Measurements from ENCODE around the gene ICAM2.
"Not testable (repeated sequence)": the region's sequence is repeated elsewhere in the genome, so short reads cannot be mapped to it uniquely, and the experiment has no call there.

The ICAM2 gene

DNA sequence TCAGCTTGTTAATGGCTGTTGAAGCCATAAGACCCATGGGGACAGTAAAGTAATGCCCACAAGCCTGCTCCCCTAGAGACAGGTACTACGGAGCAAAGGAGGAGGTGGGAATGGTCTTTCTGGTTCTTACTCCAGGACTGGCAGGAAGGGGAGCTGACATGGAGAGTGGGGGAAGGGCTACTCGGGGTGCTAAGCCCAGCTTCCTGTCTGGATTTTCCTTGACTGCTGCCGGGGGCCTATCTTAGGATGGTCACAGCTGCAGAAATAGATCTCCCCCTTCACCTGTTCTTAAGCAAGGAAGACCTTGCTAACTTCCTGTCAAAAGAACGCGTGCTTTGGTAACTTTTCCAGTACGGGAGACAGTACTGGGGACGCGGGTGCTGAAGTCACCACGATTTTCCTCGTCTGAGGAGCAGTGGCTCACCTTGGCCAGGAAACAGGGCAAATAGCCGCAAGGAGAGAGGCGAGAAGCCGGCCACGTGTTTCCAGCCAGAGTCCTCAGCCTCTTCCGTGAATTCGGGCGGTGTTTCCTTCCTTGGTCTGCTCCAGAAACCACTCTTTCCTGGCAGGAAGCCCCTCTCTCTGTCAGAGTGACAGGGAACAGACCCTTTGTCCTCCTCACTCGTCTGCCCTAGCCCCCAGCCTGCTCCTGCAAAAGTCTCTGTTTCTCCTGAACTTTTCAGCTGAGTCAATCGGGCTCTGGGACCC, 22.9 kb downstream of the ICAM2 start:
- no peak for DNase-seq (ENCODE audit: low read depth)

DNA sequence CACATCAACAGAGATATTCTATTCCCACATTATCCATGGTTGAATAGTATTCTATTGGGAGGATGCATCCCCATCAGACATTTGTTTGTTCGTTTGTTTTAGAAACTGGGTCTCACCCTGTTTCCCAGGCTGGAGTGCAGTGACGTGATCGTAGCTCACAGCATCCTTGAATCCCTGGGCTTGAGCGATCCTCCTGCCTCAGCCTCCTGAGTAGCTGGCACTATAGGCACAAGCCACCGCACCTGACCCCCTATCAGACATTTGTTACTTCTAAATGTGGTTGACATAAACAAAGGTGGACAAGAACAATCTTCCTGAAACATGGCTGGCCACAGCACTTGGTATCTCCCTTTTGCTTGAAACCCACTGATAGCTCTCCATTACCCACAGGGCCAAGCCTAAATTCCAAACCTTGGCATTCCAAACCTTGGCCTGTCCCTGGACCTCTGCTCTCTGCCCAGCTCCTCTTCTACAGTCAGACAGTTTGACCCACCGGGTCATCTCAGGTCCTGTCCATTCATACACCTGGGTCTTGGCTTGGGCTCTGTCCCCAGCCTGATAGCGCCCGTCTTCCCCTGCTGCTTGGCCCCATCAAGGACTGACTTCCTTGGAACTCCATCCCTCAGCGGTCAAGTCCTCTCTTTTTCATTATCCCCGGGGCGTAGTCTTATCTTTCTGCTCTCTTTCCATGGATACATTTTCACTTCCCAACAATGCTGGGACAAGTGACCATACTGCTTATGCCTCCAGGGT, 23.8 kb downstream of the ICAM2 start:
- DNase-seq (ENCODE audit: low read depth) = no peak

DNA sequence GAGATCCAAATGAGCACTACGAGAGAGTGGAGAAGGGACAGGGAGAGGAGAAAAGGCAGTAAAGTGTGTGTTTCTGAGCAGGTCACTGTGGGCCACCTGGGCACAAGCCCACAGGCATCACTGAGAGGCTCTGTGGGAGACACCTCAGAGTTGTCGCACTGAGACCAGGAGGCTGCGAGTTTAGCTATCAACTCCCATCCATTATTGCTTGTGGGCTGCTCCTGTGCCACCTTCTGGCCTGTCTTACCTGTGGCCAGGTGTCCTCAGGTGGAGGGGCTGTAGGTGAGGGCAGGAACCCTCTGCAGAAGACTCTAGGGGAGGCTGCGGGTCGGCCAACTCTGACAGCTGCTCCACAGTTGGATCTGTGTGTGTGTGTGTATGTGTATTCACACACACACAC, 24.8 kb downstream of the ICAM2 start:
- DNase-seq (ENCODE audit: low read depth) = no peak

DNA sequence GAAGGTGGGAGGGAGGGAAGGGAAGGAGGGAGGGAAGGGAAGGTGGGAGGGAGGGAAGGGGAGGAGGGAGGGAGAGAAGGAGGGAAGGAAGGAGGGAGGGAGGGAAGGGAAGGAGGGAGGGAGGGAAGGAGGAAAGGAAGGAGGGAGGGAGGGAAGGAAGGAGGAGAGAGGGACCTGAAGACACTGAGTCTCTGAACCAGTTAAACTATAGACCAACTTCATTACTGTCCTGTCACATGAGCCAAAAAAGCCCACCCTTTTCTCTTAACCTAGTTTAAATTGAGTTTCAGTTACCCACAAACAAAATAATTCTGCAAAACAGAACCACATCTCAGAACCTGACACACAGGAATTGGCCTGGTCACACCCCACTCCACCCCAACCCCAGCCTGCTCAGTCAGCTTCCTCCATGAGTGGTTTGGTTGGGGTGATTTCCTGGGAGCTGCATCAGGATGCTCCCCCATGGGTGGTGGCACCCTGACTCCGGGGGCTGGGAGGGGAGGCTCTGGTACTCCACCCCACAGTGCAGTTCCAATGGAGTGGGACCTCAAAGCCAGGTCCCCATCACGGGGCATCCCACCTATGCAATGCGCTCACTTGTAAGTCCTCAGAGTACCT, 27.0 kb downstream of the ICAM2 start:
- DNase-seq (ENCODE audit: low read depth) = no peak

DNA sequence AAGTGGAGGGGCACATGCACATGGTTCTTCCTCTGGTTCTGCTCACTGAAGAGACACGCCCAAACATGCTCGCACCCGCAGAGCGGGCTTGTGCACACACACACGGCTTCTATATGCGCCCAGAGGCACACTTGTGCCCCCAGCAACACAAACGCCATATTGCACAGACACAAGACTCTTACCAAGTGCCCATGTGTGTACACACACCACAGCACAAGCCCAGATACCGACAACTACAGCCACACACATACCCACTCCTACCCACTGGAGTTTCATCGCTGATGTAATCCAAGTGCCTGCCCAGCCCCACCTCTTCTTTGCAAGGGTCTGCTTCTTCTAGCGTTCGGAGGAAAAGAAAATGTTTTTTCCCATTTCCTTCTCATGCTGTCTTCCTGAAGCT, 28.8 kb downstream of the ICAM2 start:
- DNase-seq (ENCODE audit: low read depth) = no peak

DNA sequence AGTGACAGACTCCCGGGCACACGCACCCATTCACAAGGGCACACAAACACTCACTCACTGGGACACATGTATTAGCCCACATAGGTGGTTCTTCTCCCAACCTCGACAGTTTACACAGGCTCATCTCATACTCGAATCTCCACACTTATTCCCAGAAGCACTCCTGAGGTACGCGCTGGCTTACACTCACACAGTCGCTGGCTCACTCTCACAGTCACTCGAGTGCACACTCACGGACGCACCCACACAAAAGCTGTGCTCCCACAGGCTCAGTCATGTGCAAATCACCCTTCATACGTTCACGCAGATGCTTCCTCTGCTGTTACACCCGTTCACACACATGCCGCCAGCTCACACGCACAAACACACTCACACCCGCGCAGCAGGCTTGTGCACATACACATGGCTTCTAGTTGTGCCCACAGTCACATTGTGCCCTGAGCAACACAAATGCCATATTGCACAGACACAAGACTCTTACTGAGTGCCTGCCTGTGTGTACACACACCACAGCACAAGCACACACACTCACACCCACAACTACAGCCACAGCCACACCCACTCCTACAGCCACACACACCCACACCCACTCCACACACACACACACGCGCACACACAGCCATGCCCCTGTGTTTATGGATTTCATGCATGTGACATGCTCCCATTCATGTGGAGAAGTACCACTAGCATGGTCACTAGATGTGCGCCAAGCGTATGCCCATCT, 30.6 kb downstream of the ICAM2 start:
- DNase-seq (ENCODE audit: low read depth) = no peak

DNA sequence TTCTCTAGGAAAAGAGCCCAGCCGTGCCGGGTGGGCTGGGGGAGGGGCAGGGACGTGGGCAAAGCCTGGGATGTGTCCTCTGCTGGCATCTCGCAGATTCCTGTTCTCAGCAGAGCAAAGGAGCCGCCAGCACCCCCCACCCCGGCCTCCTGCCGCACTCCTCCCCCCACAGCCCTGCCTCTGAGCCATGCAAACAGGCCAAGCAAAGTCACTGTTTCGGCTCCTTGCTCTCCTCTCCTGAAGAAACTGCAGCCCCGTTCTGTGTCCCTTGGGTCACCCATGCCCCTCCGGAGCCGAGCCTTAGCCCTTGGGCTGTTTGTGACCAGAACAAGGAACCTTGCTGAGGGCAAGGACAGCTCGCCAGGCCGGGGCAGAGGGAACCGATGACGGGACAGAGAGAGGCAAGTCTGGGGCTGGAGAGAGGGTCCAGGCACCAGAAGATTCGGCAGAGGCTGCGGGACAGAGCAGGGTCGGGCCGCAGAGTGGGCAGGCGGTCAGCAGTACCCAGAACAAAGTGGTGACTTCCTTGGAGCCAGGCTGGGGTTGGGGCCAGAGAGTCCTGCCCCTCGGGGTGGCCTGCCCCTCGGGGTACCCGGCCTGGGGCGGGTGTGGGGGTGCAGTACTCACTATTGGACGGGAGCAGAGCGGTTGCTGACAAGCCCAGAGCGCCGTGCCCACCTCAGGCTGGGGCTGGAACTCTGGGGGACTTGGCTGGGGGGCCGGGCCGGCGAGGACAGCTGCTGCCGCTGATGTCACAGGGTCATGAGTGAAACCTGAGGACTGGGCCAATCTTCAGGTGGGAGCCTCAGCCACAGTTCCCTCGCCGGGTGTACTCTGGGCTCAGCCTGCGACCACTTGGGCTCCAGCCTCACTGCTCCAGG, 31.5 kb downstream of the ICAM2 start:
- DNase-seq (ENCODE audit: low read depth) = no peak

DNA sequence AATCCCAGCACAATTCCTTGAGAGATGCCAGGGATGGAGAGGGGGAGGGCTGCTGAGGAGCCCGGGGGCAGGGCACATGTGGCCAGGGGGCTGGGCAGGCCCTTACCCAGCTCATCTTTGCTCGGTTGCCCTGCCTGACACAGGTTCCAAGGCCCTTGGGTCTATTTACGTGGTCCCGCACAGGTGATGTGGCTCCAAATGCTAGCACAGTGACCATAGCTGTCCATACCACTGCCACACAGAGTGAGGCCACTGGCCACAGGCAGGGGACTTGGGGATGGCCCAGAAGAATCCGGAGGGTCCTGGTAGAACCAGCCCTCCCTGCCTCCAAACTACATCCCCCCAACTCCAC, 32.3 kb downstream of the ICAM2 start:
- DNase-seq (ENCODE audit: low read depth) = no peak

DNA sequence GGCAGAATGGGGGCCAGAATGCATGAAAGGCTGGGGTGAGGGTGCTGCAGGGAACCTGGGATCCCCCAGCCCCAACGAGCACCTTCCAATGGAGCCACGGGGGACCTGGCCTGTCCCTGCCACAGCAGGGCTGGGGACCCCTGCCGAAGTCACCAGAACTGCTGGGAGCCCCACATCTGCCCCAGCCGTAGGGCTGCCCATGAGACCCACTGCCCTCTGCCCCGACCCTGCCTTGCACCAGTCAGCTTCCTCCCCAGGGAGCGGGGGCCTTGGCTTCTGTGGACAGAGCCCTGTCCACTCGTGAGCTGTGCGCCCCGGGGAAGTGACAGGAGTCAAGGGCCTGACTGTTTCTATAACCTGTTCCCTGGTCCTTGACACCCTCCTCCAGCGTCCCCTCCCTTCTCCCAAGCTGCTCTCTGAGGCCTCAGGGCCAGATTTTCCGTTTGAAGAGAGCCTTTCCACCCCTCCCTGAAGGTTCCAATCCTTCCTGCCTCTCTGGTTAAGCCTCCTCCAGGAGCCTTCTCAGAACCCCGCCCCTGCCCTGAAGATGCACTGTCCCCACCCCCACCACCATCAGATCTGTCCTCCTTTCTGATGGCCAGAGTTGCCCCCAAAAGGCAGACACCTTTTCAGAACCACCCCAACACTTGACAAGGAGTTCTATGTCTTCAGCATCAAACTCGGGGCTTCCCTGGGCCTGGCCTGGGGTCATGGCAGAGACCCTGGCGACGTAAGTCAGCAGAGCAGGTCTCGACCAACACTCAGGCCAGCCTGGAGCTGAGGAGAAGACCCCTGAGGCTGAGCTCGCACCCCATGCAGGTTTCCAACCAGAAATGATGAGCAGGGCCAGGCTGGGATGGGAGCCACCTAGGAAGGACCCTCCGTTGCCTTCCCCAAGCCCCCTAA, 33.0 kb downstream of the ICAM2 start:
- no peak for DNase-seq (ENCODE audit: low read depth)

DNA sequence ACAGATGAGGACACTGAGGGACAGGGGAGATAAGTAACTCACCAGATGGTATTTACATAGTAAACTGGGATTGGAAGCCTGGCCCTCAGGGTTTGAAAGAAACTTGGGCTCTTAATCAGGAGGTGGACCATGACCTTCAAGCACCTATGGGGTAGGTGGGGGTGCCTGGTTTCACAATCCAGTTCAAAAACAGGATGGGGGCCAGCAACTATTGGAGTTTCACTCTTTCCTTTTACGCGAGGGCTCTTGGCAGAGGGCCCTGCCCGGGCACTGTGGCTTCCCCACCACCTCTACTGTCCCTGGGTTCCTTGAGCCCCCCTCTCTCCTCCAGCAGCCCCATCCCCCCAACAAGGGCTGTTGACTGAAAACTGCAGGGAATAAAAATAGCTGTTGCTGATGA, 33.6 kb downstream of the ICAM2 start:
- DNase-seq (ENCODE audit: low read depth) = no peak

DNA sequence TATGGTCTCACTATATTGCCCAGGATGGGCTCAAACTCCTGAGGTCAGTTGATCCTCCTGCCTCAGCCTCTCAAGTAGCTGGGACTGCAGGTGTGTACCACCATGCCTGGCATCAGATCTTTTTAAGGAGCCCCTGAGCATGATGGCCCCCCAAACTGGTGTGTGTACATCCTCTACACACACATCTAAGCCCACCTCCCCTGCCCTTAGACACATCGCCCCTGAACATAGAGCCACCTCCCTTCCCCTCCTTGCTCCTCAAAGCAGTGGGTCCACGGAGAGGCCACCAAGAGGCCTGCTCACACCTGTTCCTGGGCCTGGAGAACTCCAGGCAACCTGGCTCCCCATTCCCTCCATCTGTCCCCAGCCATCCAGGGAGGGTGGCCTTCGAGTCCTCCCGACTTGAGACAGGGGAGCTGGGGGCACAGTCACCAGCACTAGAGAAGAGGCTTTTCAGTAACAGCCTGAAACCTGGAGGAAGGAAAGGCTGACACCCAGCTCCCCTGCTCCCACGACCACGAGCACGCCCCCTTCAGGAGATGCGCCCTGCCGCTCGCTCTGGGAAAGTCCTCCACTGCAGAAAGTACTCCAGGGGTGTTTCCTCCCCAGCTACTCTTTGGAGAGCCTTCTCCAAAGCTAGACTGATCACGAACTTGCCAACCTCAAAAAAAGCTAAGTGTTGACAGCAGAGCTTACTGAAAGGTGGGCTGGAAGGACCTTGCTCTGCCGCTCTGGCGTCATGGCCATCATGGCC, 34.9 kb downstream of the ICAM2 start:
- no peak for DNase-seq (ENCODE audit: low read depth)

DNA sequence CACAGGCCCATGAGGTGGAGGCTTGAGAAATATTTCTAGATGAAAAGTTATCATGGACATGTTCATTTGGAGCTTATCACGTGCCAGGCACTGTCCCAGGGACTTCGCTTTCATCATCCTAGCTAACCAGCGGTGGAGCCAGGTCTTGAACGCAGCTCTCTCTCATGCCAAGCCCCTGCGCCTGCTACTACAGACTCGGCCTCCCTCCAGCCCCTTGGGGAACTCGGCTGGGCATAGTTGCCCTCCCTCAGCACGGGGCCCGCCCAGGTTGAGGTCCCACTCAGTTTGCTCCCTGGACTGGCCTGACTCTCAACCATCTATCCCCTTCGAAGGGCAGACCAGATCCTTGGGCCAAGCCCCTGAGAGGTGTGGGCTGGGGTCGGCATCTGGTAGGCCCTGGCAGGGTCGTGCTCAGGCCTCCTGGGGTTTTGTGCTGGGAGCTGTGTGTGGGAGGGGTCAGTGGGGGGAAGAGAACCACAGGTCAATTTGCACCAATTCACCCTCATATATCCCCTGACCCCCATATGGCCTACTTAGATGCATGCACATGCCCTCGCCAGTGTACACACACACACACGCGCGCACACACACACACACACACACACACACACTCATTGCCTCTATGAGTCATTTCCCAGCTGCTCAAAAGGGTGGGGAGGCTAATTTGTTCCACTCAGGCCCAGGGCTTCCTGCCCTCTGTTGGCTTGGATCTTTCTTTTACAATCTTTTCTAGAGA, 35.6 kb downstream of the ICAM2 start:
- DNase-seq (ENCODE audit: low read depth) = peak; percentile 85

DNA sequence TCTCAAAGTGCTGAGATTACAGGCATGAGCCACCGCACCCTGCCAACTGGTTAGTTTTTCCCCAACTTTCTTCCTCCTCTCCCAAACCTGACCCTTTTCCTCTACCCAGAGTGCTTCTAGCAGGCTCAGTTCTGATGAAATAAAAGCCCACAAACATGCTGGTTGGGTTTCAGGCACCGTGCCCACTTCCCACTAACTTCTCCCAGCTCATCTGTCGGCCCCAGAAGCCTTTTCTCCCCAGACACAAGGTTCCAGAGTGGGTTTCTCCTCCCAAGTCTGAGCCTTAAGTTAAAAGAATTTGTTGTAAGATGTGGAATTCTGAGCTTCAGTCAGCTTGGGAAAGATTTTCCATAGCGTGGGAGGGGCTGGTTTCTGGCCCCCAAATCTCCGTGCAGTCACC, 36.2 kb downstream of the ICAM2 start:
- peak; percentile 56 for DNase-seq (ENCODE audit: low read depth)

DNA sequence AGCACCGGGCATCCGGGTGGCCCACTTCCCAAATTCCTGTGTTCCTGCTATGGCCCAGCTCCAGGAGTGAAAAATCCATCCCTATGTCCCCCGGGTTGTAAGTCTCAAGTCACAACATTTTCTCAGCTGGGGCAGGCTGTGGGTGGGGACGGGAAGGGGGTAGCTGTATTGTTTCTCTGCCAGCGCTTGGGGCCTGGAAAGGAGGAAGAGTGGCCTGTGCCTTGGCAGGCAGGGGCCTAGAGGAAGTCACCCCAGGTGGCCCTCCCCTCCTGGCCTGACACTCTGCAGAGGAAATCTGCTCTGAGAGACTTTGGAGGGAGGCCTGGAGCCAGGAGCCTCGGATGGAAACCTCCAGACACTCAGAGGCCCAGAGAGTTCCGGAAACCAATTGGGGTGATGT, 37.1 kb downstream of the ICAM2 start:
- DNase-seq (ENCODE audit: low read depth) = no peak

DNA sequence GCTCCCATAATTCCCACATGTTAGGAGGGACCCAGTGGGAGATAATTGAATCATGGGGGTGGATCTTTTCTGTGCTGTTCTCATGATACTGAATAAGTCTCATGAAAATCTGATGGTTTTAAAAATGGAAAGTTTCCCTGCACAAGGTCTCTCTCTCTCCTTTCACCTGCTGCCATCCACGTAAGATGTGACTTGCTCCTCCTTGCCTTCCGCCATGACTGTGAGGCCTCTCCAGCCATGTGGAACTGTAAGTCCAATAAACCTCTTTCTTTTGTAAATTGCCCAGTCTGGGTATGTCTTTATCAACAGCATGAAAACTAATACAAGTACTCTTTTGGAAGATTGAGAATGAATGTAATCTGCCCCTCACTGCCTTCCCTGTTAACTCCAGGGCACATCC, 37.8 kb downstream of the ICAM2 start:
- DNase-seq (ENCODE audit: low read depth) = not testable (repeated sequence)

DNA sequence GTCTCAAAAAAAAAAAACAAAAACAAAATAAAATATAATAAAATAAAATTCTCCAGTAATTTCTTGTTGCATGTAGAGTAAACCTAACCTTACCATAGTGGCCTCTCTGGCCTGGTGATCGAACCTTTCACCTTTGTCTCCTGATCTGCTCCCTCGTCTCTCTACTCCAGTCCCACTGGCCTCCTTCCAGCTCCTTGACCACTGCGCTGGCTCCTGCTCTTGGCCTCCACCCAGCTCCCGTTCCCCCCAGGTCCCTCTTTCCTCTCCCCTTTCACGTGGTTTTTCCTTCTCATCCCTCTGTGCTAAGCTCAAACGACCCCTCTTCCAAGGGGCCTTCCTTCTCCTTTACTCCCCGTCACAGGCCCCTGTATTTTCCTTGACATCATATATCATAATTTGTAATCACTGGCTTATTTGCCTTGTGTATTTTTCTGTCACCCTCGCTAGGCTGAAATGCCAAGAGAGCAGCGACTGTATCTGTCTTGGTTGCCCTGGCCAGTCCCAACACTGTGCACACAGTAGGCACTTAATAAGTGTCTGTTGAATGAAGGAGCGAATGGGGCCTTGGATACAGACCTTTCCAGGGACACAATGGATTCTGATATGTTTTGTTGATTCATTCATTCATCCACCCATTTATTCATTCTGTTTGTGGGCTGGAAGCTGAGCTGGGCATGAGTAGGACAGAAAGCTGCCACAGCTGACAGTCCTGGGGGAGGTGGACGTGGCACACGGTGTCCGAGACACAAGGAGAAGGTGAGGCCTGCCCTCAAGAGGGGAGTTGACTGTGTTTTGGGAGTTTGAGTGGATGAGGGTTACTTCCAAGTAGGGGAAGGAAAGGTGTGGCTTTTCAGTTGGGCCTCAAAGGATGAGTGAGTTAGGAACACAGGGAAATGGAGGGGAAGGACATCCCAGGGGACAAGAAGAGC, 41.9 kb downstream of the ICAM2 start:
- no peak for DNase-seq (ENCODE audit: low read depth)

DNA sequence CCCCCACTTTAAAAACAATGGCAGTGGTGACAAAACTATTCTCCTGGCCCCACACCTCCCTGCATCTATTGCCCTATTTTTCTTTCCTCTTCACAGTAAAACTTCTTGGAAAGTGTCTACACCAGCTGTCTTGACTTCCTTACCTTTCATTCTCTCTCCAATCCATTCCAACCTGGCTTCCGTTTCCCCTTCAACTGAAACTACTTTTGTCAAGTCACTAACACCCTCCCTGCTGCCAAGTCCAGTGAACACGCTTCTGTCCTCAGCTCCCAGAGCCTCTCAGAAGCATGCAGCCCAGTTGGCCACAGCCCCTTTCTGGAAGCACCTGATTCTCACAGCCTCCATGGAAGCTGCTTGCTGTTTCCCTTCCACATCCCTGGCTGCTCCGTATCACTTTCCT, 43.7 kb downstream of the ICAM2 start:
- no peak for DNase-seq (ENCODE audit: low read depth)

DNA sequence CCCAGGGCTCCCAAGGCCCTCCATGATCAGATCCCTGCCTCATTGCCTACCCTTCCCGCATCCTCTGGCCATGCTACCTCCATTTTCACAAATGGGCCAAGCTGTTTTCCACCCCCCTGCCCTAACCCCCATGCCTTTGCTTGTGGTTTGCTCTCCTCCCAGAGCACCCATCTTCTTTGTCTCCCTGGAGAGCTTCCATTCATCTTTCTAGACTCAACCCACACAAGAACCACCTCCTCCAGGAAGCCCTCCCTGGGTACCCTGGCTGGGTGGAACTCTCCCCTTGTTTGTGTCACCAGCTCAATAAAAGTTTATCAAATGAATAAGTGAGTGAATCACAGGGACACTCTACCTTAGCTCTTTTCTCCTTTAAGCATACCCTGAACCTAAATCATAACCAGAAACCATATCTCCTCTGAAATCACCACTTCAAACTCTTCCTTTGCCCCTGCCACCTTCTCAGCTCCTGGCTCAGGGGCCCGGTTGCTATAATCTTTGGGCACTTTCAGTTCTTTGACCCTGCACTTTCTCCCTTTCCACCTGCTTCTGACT, 44.8 kb downstream of the ICAM2 start:
- no peak for DNase-seq (ENCODE audit: low read depth)
